Hematopoietic multipotent progenitor cell (in vitro differentiated cells): ENCODE data around the gene BCAS3. TPM values are rescaled to one million over a fixed set of nuclear protein-coding genes. Genes with fewer than 3 reads are reported as not detected.
A peak's percentile ranks its signal among the peaks of the same experiment; 100 is the strongest.
"Not testable (repeated sequence)": the region's sequence is repeated elsewhere in the genome, so short reads cannot be mapped to it uniquely, and the experiment has no call there.

Experiments
- DNase-seq, 3 donors: peaks; one replicate each; pipeline ENCODE4 v3.0.0-alpha.2; 2011 to 2015; ENCODE audit warnings: low read depth in 2 of 3, low spot score in 2 of 3
- total RNA-seq: library from RNA; depleted of rRNA; stranded (reverse); fragments of >200 nt; gene quantifications from one replicate; pipeline ENCODE4 v1.2.3, GENCODE V29; 2012

Gene BCAS3
- total RNA-seq, 1 donor: 50.6 TPM

DNA sequence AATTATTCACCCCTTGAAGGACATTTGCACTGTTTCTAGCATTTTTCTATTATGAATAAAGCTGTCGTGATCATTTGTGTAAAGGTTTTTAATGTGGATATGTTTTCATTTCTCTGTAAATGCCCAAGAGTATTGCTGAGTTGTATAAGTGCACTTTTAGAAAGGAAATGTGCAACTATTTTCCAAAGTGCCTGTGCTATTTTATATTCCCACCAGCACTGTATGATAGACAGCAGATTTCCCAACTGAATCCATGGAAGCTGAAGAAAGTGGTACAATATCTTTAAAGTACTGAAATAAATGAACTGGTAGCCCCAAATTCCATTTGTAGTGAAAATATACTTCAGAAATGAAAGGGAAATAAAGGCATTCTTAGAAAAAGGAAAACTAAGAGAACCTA is 238.4 kb downstream of the BCAS3 start:
- peak in 1 of 3 donors; percentile 12 for DNase-seq

DNA sequence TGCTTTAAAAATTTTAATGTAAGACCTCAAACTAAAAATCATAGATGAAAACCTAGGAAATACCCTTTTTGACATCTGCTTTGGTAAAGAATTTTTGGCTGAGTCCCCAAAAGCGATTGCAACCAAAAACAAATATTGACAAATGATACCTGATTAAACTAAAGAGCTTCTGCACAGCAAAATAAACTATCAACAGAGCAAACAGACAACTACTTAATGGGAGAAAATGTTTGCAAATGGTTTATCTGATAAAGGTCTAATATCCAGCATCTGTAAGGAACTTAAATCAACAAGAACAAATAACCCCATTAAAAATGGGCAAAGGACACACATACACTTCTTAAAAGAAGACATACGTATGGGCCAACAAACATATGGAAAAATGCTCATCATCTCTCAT is 242.5 kb downstream of the BCAS3 start:
- no peak for DNase-seq

DNA sequence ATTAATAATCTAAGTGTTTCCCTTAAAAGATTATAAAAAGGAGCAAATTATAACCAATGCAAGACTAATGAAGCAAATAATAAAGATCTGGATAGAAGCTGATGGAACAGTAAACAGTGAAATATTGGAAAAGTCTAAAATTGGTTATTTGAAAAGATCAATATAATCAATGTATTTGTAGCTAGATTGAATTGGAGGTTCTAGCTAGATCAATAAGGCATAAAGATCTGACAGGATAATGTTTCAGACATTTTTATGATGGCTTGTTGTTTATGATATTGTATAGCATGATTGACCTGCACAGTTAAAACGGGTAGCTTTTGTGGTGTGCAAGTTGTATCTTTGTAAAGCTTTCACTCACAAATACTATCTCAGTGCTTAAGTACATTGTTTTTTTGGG is 245.3 kb downstream of the BCAS3 start:
- DNase-seq: no peak

DNA sequence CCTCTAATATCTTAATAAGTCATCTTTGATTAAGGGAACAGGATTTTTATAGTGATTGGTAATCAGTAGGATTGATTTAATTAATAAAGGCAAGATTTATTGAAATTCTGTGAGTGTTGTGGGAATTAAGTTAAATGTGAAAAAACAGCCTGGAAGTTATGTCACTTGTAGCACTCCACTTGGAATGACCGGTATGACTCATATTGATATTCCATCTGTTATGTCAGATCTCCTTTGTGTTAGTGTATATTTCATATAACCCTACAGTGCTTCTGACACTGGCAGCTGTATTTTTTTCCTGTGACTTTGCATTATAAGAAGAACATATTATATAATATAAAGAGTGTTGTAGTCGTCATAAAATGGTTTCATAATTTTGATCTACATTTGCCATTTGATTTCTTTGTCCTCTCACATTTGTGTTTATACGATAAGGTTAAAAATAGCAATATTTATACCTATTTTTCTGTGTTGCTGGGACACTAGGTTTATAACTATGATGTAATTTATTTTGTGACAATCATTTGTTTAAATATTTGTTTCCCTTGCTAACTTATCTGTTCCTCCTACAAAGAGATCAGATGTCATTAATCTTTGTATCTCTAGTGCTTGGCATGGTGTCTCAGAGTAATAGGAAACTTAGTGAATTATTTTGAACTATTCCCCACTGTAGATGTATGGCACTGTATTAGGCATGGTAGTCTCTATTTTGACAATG is 249.0 kb downstream of the BCAS3 start:
- DNase-seq: no peak

DNA sequence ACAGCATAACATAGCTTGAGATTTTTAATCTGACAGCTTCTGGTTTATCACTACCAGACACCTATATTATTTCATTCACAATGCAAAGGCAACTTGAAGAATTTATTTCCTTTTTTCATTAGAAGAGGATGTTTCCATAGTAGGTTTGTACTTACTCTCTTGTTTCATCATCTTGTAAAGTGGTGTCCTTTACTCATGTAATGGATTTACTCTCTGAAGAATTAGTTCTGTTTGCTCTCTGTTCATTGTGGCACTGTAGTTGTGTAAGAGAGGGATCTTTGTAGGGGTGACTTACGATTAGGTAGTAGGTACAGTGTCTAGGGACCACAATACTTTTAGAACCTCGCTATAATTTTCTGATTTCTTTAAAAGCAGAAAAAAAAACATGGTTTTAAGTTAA is 256.1 kb downstream of the BCAS3 start:
- no peak for DNase-seq

DNA sequence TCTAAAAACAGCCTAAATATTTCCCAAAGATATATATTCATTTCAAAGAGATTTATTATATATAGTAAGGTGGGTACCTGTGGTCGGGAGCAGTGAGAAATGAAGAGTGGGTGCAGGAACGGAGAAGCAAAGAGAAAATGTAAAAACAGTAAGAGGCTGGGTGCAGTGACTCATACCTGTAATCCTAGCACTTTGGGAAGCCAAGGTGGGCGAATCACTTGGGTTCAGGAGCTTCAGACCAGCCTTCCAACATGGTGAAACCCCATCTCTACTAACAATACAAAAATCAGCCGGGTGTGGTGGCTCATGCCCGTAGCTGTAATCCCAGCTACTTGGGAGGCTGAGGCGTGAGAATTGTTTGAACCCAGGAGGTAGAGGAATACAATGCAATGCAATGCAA is 257.1 kb downstream of the BCAS3 start:
- DNase-seq: no peak

DNA sequence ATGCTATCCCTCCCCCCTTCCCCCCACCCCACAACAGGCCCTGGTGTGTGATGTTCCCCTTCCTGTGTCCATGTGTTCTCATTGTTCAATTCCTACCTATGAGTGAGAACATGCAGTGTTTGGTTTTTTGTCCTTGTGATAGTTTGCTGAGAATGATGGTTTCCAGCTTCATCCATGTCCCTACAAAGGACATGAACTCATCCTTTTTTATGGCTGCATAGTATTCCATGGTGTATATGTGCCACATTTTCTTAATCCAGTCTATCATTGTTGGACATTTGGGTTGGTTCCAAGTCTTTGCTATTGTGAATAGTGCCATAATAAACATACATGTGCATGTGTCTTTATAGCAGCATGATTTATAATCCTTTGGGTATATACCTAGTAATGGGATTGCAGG is 258.3 kb downstream of the BCAS3 start:
- not testable (repeated sequence) for DNase-seq

DNA sequence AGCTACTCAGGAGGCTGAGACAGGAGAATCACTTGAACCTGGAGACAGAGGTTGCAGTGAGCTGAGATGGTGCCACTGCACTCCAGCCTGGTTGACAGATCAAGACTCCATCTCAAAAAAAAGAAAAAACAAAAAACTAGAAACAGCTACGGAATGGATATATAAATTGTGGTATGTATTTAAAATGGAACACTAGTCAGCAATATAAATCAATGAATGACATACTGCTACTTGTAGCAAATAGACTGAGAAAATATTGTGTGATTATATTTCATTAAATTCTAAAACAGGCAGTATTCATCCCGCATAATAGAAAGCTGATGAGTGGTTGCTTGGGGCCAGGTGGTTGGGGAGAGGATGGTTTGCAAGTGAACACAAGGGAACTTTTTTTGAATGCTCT is 261.7 kb downstream of the BCAS3 start:
- no peak for DNase-seq

DNA sequence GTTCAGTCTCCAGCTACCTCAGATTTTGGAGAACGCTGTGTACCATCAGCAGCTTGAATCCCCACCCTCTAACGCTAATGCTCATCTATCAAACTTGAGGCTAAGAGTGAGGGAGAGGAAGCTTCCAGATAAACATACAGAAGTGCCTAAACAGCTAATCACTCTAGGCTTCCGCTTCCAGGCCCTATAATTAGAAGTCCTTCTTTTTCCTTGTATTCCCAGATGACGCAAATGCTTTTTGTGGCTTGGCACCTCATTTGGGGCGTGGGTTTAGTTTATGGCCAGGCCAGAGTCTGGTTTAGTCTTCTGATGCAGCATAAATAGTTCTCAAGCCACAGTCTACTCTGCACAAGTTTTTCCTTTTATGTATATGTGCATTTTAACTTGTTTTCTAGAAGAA is 263.4 kb downstream of the BCAS3 start:
- no peak for DNase-seq

DNA sequence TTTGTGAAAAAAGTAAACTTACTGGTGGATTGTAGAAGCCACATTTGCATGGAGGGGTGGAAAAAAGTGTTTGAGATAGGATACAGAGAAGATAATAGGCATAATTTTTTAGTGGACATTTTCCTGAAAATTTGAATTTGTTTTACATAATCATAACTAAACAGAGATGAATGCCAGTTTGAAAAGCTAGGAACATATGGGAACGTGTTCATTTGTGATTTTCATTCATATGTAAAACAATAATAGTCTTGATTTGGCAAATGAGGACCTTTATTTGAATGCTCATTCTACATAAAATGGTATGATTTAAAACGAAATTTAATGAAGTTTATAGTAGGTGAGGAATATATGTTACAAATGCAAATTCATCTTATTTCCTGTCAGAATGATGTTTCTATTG is 263.9 kb downstream of the BCAS3 start:
- no peak for DNase-seq

DNA sequence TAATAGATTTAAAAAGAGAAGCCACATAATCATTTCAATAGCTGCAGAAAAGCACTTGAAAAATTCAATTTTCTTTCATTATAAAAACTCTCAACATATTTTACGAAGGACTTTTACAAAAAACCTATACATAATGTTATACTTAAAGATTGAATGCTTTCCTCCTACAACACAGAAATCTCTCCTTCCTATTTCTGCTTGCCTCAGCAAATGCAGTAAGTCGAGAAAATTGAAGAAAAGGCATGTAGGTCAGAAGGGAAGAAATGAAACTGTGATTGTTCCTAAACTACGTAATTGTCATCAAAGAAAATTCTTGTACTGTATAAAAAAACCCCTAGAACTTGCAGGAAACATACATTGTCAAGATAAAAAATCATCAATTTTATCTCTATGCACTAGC is 267.1 kb downstream of the BCAS3 start:
- DNase-seq: no peak

DNA sequence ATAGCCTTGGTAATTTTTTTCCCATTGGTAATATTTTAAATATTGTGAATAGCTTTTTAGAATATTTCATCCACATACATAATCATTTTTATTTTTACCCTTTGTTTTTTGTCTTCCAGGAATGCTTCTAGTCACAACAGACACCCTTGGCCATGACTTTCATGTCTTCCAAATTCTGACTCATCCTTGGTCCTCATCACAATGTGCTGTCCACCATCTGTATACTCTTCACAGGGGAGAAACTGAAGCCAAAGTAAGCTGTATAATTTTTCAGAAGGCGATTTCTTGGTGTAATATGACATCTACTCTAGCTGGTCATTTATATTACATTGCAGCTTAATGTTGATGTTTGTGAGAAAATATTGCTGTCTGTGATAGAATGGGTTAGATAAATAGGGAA is 269.4 kb downstream of the BCAS3 start:
- no peak for DNase-seq

DNA sequence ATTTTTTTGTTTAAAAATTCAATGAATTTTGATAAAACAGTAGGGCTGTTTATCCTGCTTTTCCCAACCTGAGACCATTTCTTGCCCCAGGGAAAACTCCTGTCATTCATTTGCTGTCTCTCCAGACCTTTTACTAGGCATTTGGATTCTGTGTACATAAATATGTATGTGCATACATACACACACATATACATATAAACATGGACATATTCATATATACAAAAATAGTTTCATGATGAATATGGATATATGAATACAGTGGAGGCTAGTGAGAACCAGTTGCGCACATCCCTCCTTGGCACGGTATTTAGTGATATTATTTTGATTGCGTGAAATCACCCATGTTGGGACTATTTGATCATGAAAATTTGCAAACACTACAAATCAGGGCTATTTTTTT is 269.9 kb downstream of the BCAS3 start:
- no peak for DNase-seq

DNA sequence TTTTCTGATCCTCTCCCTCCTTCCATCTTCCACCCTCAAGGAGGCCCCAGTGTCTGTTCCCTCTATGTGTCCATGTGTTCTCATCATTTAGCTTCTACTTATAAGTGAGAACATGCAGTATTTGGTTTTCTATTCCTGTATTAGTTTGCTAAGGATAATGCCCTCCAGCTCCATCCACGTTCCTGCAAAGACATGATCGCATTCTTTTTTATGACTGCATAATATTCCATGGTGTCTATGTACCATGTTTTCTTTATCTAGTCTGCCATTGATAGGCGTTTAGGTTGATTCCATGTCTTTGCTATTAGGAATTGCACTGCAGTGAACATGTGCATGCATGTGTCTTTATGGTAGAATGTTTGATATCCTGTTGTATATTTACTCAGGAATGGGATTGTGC is 275.1 kb downstream of the BCAS3 start:
- no peak for DNase-seq

DNA sequence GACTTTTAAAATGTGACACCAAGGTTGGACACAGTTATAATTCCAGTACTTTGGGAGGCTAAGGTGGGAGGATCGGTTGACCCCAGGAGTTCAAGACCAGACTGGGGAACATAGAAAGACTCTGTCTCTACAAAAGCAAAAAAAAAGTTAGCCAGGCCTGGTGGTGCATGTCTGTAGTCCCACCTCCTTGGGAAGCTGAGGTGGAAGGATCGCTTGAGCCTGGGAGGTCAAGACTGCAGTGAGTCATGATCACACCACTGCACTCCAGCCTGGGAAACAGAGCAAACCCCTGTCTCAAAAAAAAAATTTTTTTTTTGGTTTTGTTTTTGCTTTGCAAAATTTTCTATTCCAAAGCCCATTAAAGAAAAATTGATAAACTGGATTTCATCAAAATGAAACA is 281.4 kb downstream of the BCAS3 start:
- DNase-seq: no peak

DNA sequence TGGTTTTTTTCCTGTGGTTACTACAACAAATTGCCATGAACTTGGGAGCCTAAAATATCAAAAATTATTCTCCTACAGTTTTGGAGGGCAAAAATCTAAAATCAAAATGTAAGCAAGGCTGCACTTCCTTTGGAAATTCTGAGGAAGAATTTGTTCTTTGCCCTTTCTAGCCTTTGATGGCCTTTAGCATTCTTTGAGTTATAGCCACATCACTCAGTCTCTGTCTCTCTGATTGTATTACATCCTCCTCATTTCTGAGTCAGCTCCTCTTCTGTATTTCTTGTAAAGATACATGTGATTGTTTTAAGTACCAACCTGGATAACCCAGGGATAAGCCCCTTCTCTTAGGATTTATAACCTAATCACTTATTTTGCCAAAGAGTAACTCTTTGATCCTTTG is 282.0 kb downstream of the BCAS3 start:
- DNase-seq: no peak

DNA sequence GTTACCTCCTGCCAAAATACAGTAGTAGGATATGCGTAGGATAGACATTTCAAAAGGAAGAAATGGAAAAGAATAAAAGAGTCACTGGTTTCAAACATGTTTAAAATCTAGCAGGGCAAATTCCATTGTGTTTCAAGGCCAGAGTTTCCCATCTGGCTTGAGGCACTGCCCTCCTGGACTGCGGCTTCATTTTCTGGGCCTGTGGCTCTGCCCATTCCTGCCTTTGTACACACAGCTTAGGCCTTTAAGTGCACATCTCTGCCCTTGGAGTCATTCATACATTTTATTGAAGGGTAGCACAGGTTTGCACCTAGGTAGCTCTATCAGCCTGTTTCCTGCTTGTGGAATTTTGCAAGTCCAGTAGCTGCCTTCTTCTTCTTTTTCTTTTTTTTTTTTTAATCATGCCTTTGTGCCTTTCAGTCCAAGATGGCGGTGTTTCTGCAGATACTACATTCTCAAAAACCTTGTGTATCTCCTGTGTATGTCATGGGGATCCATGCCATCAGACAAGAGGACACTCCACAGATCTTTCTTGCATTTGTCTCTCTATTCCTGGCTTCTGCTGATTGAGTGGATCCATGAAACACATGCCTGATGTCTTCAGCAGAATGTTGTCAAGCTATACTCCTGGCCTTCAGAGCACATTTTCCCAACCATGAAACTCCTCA is 282.9 kb downstream of the BCAS3 start:
- DNase-seq: no peak

DNA sequence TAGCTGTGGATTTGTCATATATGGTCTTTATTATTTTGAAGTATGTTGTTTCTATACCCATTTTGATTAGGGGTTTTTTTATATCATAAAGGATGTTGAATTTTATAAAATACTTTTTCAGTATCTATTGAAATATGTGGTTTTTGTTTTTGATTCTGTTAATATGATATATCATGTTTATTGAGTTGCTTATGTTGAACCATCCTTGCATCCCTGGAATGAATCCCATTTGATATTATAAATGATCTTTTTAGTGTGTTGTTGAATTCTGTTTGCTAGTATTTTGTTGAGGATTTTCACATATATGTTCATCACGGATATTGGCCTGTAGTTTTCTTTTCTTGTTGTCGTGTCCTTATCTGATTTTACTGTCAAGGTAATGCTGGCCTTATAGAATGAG is 286.5 kb downstream of the BCAS3 start:
- DNase-seq: no peak

DNA sequence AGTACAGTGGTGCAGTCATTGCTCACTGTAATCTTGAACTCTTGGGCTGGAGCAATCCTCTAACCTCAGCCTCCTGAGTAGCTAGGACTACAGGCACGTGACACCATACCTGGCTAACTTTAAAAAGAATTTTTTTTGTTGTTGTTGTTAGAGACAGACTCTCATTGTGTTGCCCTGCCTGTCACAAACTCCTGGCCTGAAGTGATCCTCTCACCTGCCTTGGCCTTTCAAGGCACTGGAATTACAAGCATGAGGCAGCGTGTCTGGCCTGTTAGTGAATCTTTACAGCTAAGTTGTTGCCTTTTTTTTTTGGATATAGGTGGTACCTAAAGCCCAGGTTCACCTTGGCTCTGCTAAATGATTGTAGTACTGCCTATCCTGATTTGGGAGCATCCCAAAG is 290.6 kb downstream of the BCAS3 start:
- DNase-seq: no peak

DNA sequence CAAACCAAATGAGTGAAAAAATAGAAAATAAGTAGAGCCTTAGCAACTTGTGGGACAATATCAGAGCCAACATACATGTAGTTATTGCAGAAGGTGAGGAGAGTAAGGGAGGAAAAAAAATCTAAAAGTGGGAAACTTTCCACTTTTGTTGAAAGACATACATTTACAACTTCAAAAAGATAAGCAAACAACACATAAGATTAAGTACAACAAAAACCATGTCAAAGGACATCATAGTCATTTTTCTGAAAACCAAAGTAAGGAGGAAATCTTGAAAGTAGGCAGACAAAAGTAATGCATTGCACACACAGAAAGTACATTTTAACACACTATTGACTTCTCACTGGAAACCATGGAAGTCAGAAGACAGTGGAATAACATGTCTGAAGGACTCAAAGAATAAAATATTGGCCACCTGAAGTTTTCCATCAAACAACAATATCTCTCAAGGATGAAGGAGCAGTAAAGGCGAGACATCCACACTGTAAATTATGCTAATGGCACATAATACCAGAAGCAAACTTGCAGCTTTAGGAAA is 291.9 kb downstream of the BCAS3 start:
- no peak for DNase-seq

DNA sequence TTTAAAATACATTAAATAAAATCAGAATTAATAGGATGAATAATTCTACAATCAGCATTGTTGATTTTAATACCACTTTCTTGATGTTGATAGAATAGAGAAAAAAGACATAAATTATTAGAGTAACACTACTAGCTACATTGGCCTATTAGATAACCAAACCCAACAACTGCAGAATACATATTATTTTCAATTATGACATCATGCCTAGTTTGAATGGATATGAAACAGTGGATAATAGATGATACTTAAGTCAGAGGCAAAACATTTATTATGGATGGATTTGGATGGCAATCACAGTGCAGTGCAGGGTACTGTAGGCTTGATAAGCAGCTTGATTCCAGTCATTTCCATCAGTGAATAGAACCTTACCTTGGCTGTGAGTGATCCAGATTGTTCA is 293.1 kb downstream of the BCAS3 start:
- no peak for DNase-seq
